ENCODE results near the gene CLCN4. TPM values are rescaled to one million over a fixed set of nuclear protein-coding genes. Genes with fewer than 3 reads are reported as not detected.
A peak's percentile ranks its signal among the peaks of the same experiment; 100 is the strongest.

CLCN4 gene
- total and polyA plus RNA-seq, 2 of the 8 experiments (the other 6 are each of a cell fraction or from before 2014, with no cell fraction given), result 3.3 to 11.2 TPM

GRCh38 chrX:10158279-10159144 is 1.7 kb downstream of the CLCN4 start:
- H4K8ac ChIP-seq (ENCODE audit: extremely low read depth, insufficient read depth, low read length), result no peak overlapping the region
- H3K4me3 ChIP-seq (ENCODE audit: extremely low read depth in 1 of 4, insufficient read depth in 2 of 4, low read depth in 3 of 4, low read length in 4 of 4), result peak overlapping the region; percentile 8 to 55 (median 16); a peak in 7 of 8 replicates
- DNase-seq (ENCODE audit: low read depth in 1 of 2, low spot score in 2 of 2) (peak in 1 of 2 experiments; percentile 63), FAIRE-seq (no peak)
- H2BK5ac ChIP-seq (ENCODE audit: low read depth, low read length), result no peak overlapping the region
- no peak overlapping the region for H2BK12ac ChIP-seq (ENCODE audit: low read depth, low read length)
- no peak overlapping the region for H4K5ac ChIP-seq (ENCODE audit: insufficient read length, low read depth, low read length)
- CTCF ChIA-PET (ENCODE audit: partially characterized antibody), result no interaction called here
- peak overlapping the region; percentile 31 to 72 for H3K4me2 ChIP-seq (ENCODE audit: insufficient read depth in 1 of 2, low read depth in 2 of 2, low read length in 2 of 2)
- H3K27ac ChIP-seq (ENCODE audit: low read depth, low read length), result no peak overlapping the region
- H3K79me2 ChIP-seq (ENCODE audit: control insufficient read depth in 1 of 2, insufficient read depth in 2 of 2, low read length in 2 of 2), result no peaks in the 10 kb centered on the region
- peaks cover 0 to 2% of the 10 kb centered on the region in 2 experiments for H4K20me1 ChIP-seq (replicated peaks in 1 of 2; ENCODE audit: control insufficient read depth in 1 of 2, insufficient read depth in 2 of 2, low read length in 2 of 2)
- H2AK5ac ChIP-seq (ENCODE audit: low read depth, low read length), result no peak overlapping the region
- no peak overlapping the region for H2BK120ac ChIP-seq (replicated peaks; ENCODE audit: low read depth, low read length)
- H3K4me1 ChIP-seq (replicated peaks in 1 of 4; ENCODE audit: control insufficient read depth in 3 of 4, insufficient read depth in 4 of 4, low read length in 3 of 4), result peaks cover 0 to 9% (median 5%) of the 10 kb centered on the region in 4 experiments; a peak in 5 of 7 replicates
- H2BK20ac ChIP-seq (ENCODE audit: low read length), result no peak overlapping the region
- H3K23ac ChIP-seq (ENCODE audit: insufficient read length), result no peak overlapping the region
- no peak overlapping the region for H3K4ac ChIP-seq (replicated peaks; ENCODE audit: insufficient read length, low read depth, low read length)
- no peaks in the 10 kb centered on the region for H3K36me3 ChIP-seq (ENCODE audit: control insufficient read depth in 2 of 4, insufficient read depth in 4 of 4, low read length in 3 of 4)
- no peak overlapping the region for H3K18ac ChIP-seq (ENCODE audit: extremely low read depth, low read length)
- H3K9ac ChIP-seq (replicated peaks in 1 of 4; ENCODE audit: extremely low read depth in 1 of 4, low read depth in 3 of 4, low read length in 3 of 4), result no peak overlapping the region; a peak in 1 of 7 replicates
- H2AFZ ChIP-seq (ENCODE audit: low read length), result no peak overlapping the region
- no peak overlapping the region for H3K56ac ChIP-seq (replicated peaks; ENCODE audit: insufficient read length, low read depth, low read length)
- H3K14ac ChIP-seq (ENCODE audit: insufficient read length), result no peak overlapping the region
- no peaks in the 10 kb centered on the region for H3K23me2 ChIP-seq (ENCODE audit: low read depth, low read length)
- no peaks in the 10 kb centered on the region; a peak in 1 of 7 replicates for H3K27me3 ChIP-seq (replicated peaks in 1 of 4; ENCODE audit: control insufficient read depth in 3 of 4, extremely low read depth in 1 of 4, insufficient read depth in 3 of 4, low read length in 3 of 4)
- no peak overlapping the region for H4K91ac ChIP-seq (replicated peaks; ENCODE audit: insufficient read length, low read length)
- 19% methylated on average over 17 of the region's 64 CpGs; no CpG with 5 or more reads in 1 of the 2 experiments for whole genome bisulfite sequencing, 2 experiments (ENCODE audit: extremely low coverage in 1 of 2, insufficient coverage in 1 of 2, insufficient read length in 1 of 2, insufficient replicate concordance in 2 of 2, low coverage in 1 of 2, low lambda C conversion rate in 2 of 2, missing lambda C conversion rate in 1 of 2)
- POLR2A ChIA-PET (ENCODE audit: partially characterized antibody), result no interaction called here
- no peaks in the 10 kb centered on the region for H3K79me1 ChIP-seq (ENCODE audit: low read depth, low read length)
- H2BK15ac ChIP-seq (ENCODE audit: low read length), result no peak overlapping the region
- H3K9me3 ChIP-seq (ENCODE audit: insufficient read depth in 2 of 2, low read depth in 1 of 2, low read length in 1 of 2), result no peaks in the 10 kb centered on the region
- TF ChIP-seq POLR2A (IDR thresholded peaks at IDR 0.05; ENCODE audit: control extremely low read depth in 1 of 2, low read depth in 2 of 2, low read length in 2 of 2) (no peak), E2F6 (IDR thresholded peaks at IDR 0.05) (peak; percentile 64), CBX8 (IDR thresholded peaks at IDR 0.05; ENCODE audit: borderline replicate concordance, low read depth, low read length) (no peak), BACH1 (IDR thresholded peaks at IDR 0.05; ENCODE audit: low read length) (no peak), ASH2L (IDR thresholded peaks at IDR 0.05; ENCODE audit: low read length) (peak; percentile 45), CHD2 (IDR thresholded peaks at IDR 0.05; ENCODE audit: low read length) (no peak), USF2 (IDR thresholded peaks at IDR 0.05; ENCODE audit: low read length) (peak; percentile 73), CREB1 (IDR thresholded peaks at IDR 0.05) (peak; percentile 60; the same call in 1 of the 2 replicates), SIRT6 (IDR thresholded peaks at IDR 0.05; ENCODE audit: low read length) (no peak), YY1 (IDR thresholded peaks at IDR 0.05; ENCODE audit: low read depth, low read length) (no peak), HDAC2 (IDR thresholded peaks at IDR 0.05; ENCODE audit: borderline replicate concordance in 1 of 2, low read depth in 2 of 2, low read length in 2 of 2) (peak in 1 of 2 experiments; percentile 48; a peak in 1 of 4 replicates)
